Activated CD4-positive, alpha-beta T cell treated with anti-CD3 and anti-CD28 coated beads, Interleukin-10, Interleukin-2, amounts not matched to agents 100 ng/mL and 50 ng/mL, durations not matched to agents 16 hours and 8 hours (primary cell): ENCODE measurements around the gene SLC39A13.
A peak's percentile ranks its signal among the peaks of the same experiment; 100 is the strongest.

ENCODE experiments used
- DNase-seq: peaks from one replicate; pipeline ENCODE4 v3.0.0-alpha.2; 2020

The SLC39A13 gene

GRCh38 chr11:47406896-47407745 is 1.3 kb upstream of the SLC39A13 start:
- no peak for DNase-seq

- DNase-seq = no peak
These were observed 429 bp downstream of the SLC39A13 start for GRCh38 chr11:47408598-47409439.

GRCh38 chr11:47409440-47410369 is 1.3 kb downstream of the SLC39A13 start:
- DNase-seq = no peak

- DNase-seq = no peak
These were observed 2.2 kb downstream of the SLC39A13 start for GRCh38 chr11:47410370-47411264.

- DNase-seq = peak; percentile 72
These were observed 3.7 kb downstream of the SLC39A13 start for GRCh38 chr11:47411884-47412746.

GRCh38 chr11:47413351-47413750 is 5.0 kb downstream of the SLC39A13 start:
- DNase-seq = no peak

GRCh38 chr11:47413908-47414684 is 5.7 kb downstream of the SLC39A13 start:
- DNase-seq = no peak

GRCh38 chr11:47414685-47415070 is 6.3 kb downstream of the SLC39A13 start:
- DNase-seq = no peak

GRCh38 chr11:47415091-47415854 is 6.9 kb downstream of the SLC39A13 start:
- no peak for DNase-seq

GRCh38 chr11:47415949-47416472 is 7.6 kb downstream of the SLC39A13 start:
- DNase-seq = no peak

- no peak for DNase-seq
These were observed 9.3 kb downstream of the SLC39A13 start for GRCh38 chr11:47417712-47418111.

GRCh38 chr11:47418454-47419259 is 10.3 kb downstream of the SLC39A13 start:
- DNase-seq = no peak

- no peak for DNase-seq
These were observed 17.2 kb downstream of the SLC39A13 start for GRCh38 chr11:47425611-47426010.

GRCh38 chr11:47426062-47426956 is 17.9 kb downstream of the SLC39A13 start, which contains the start of gene PSMC3:
Gene PSMC3, minus strand, starts transcription at chr11:47426439. Its CDS starts 160 bp downstream, at chr11:47426279.
- peak; percentile 99 for DNase-seq

- no peak for DNase-seq
These were observed 22.1 kb downstream of the SLC39A13 start for GRCh38 chr11:47430524-47430923.

GRCh38 chr11:47431356-47432083 is 23.1 kb downstream of the SLC39A13 start:
- DNase-seq = no peak
